HG03432 (cell line): ENCODE data around the gene CFTR.
"Not testable (repeated sequence)": the region's sequence is repeated elsewhere in the genome, so short reads cannot be mapped to it uniquely, and the experiment has no call there.

ENCODE experiments used
- ATAC-seq: cut with Tn5 transposase; IDR thresholded peaks from one replicate; pipeline ENCODE4 v1.9.1; 2021; ENCODE audit warnings: mild to moderate bottlenecking, moderate library complexity; ENCODE audit not compliant: unreplicated experiment

The CFTR gene

GRCh38 chr7:117479225-117480054 lies at the start of gene CFTR:
CFTR (plus strand) TSS chr7:117480025; CDS start chr7:117480095, 70 bp downstream.
- no peak for ATAC-seq

GRCh38 chr7:117435475-117436043 lies 44.3 kb upstream of the CFTR start:
- peak; percentile 99 for ATAC-seq

- no peak for ATAC-seq
These were observed 35.2 kb upstream of the CFTR start for GRCh38 chr7:117444646-117445045.

GRCh38 chr7:117445206-117445605 lies 34.6 kb upstream of the CFTR start:
- no peak for ATAC-seq

GRCh38 chr7:117446220-117446815 lies 33.5 kb upstream of the CFTR start:
- ATAC-seq, result no peak

GRCh38 chr7:117448655-117449054 lies 31.2 kb upstream of the CFTR start:
- ATAC-seq, result no peak

GRCh38 chr7:117458977-117459583 lies 20.7 kb upstream of the CFTR start:
- ATAC-seq, result peak; percentile 45

GRCh38 chr7:117459735-117460134 lies 20.1 kb upstream of the CFTR start:
- ATAC-seq, result no peak

- ATAC-seq, result not testable (repeated sequence)
These were observed 19.0 kb upstream of the CFTR start for GRCh38 chr7:117460815-117461214.

GRCh38 chr7:117468174-117468573 lies 11.7 kb upstream of the CFTR start:
- ATAC-seq, result no peak

GRCh38 chr7:117470777-117471176 lies 9.0 kb upstream of the CFTR start:
- peak; percentile 68 for ATAC-seq

GRCh38 chr7:117472335-117472734 lies 7.5 kb upstream of the CFTR start:
- no peak for ATAC-seq

- ATAC-seq, result no peak
These were observed 3.1 kb upstream of the CFTR start for GRCh38 chr7:117476557-117477215.

GRCh38 chr7:117478836-117479224 lies 995 bp upstream of the CFTR start:
- ATAC-seq, result no peak

- no peak for ATAC-seq
These were observed 184 bp downstream of the CFTR start for GRCh38 chr7:117480055-117480362.

- ATAC-seq, result no peak
These were observed 1.2 kb downstream of the CFTR start for GRCh38 chr7:117480978-117481377.

GRCh38 chr7:117485118-117485620 lies 5.3 kb downstream of the CFTR start:
- no peak for ATAC-seq

GRCh38 chr7:117489016-117489415 lies 9.2 kb downstream of the CFTR start:
- no peak for ATAC-seq

GRCh38 chr7:117489430-117489829 lies 9.6 kb downstream of the CFTR start:
- ATAC-seq, result no peak

- no peak for ATAC-seq
These were observed 10.1 kb downstream of the CFTR start for GRCh38 chr7:117489911-117490310.

GRCh38 chr7:117492649-117493048 lies 12.8 kb downstream of the CFTR start:
- ATAC-seq, result no peak
